ENCODE data around the gene FOXO6. TPM values are rescaled to one million over a fixed set of nuclear protein-coding genes. Genes with fewer than 3 reads are reported as not detected.

The FOXO6 gene
- polyA plus RNA-seq, 1 of the 3 experiments (the other 2 are of a cell fraction) = 0.35 TPM

- Histone ChIP-seq H3K4me3 (ENCODE audit: low read depth in 2 of 2, low read length in 1 of 2) (no peak overlapping the region), H3K9me3 (no peaks in the 10 kb centered on the region), H3K4me1 (ENCODE audit: control insufficient read depth in 1 of 2, insufficient read depth in 2 of 2, low read depth in 1 of 2, low read length in 1 of 2) (peaks cover 4 to 48% of the 10 kb centered on the region in 2 experiments; a peak in 2 of 4 replicates), H4K20me1 (ENCODE audit: insufficient read depth) (no peaks in the 10 kb centered on the region), H3F3A (replicated peaks; ENCODE audit: insufficient read depth) (peaks cover 4% of the 10 kb centered on the region), H3K27ac (ENCODE audit: low read depth in 2 of 2, low read length in 1 of 2) (no peak overlapping the region), H2AFZ (ENCODE audit: low read depth) (no peak overlapping the region), H3K4me2 (no peak overlapping the region), H3K9ac (no peak overlapping the region), H3K27me3 (ENCODE audit: insufficient read depth) (no peaks in the 10 kb centered on the region), H3K36me3 (replicated peaks in 1 of 2; ENCODE audit: control insufficient read depth in 1 of 2, insufficient read depth in 2 of 2, low read length in 1 of 2) (no peaks in the 10 kb centered on the region), H3K9me2 (no peaks in the 10 kb centered on the region), H3K79me2 (ENCODE audit: insufficient read depth) (no peaks in the 10 kb centered on the region)
- no peak for DNase-seq
- TF ChIP-seq TAF1 (IDR thresholded peaks at IDR 0.05; ENCODE audit: borderline replicate concordance, low read depth, low read length) (no peak), NRF1 (IDR thresholded peaks at IDR 0.05; ENCODE audit: low read depth, low read length) (no peak), SMC3 (IDR thresholded peaks at IDR 0.05; ENCODE audit: low read depth, low read length) (no peak), EZH2phosphoT487 (IDR thresholded peaks at IDR 0.05; ENCODE audit: borderline replicate concordance, low read depth) (no peak), MXI1 (IDR thresholded peaks at IDR 0.05; ENCODE audit: low read depth, low read length) (no peak), ZBTB33 (IDR thresholded peaks at IDR 0.05; ENCODE audit: borderline replicate concordance, low read depth) (no peak), YY1 (IDR thresholded peaks at IDR 0.05; ENCODE audit: low read depth) (no peak), CTCF (IDR thresholded peaks at IDR 0.05) (no peak), FOXM1 (IDR thresholded peaks at IDR 0.05; ENCODE audit: low read depth) (no peak), ELF1 (IDR thresholded peaks at IDR 0.05) (no peak), GATA2 (CRISPR knock-in tag; IDR thresholded peaks at IDR 0.05) (no peak), TEAD4 (IDR thresholded peaks at IDR 0.05; ENCODE audit: borderline replicate concordance, insufficient read depth) (no peak), RXRA (IDR thresholded peaks at IDR 0.05; ENCODE audit: borderline replicate concordance, low read depth) (no peak), USF1 (IDR thresholded peaks at IDR 0.05; ENCODE audit: borderline replicate concordance, low read depth) (no peak), FOXJ3 (CRISPR knock-in tag; IDR thresholded peaks at IDR 0.05) (no peak), JUND (IDR thresholded peaks at IDR 0.05) (no peak), TCF12 (IDR thresholded peaks at IDR 0.05) (no peak), PBX3 (IDR thresholded peaks at IDR 0.05) (no peak)
- 55% methylated on average over 6 of the region's 6 CpGs for WGBS (ENCODE audit: low lambda C conversion rate)
- ChIA-PET POLR2A (no interaction called here), CTCF (interaction anchor here (1.2 kb wide), 1 partner anchor 25 kb away, joined by 3 read pairs; no protein-coding TSS in a partner anchor)
Measured at GRCh38 chr1:41393716-41394368, 32.6 kb downstream of the FOXO6 start.
